HG02798 (cell line): ENCODE measurements around the gene ARHGAP24.

Experiments
- ATAC-seq: cut with Tn5 transposase; IDR thresholded peaks from one replicate; pipeline ENCODE4 v1.9.1; 2021; ENCODE audit warnings: mild to moderate bottlenecking; ENCODE audit not compliant: unreplicated experiment, poor library complexity

ARHGAP24 gene

GRCh38 chr4:85761803-85762528, 287.0 kb downstream of the ARHGAP24 start:
- no peak for ATAC-seq

- no peak for ATAC-seq
Measured at GRCh38 chr4:85762529-85762871, 287.6 kb downstream of the ARHGAP24 start.

- no peak for ATAC-seq
Measured at GRCh38 chr4:85763202-85763601, 288.3 kb downstream of the ARHGAP24 start.

- no peak for ATAC-seq
Measured at GRCh38 chr4:85767649-85768048, 292.7 kb downstream of the ARHGAP24 start.

GRCh38 chr4:85769009-85769408, 294.1 kb downstream of the ARHGAP24 start:
- ATAC-seq, result no peak

- ATAC-seq, result no peak
Measured at GRCh38 chr4:85772470-85772869, 297.5 kb downstream of the ARHGAP24 start.

- ATAC-seq, result no peak
Measured at GRCh38 chr4:85773372-85773771, 298.4 kb downstream of the ARHGAP24 start.

- ATAC-seq, result no peak
Measured at GRCh38 chr4:85774000-85774399, 299.1 kb downstream of the ARHGAP24 start.

GRCh38 chr4:85774489-85774888, 299.5 kb downstream of the ARHGAP24 start:
- no peak for ATAC-seq

GRCh38 chr4:85776096-85776495, 301.1 kb downstream of the ARHGAP24 start:
- no peak for ATAC-seq

- ATAC-seq, result no peak
Measured at GRCh38 chr4:85776579-85776978, 301.6 kb downstream of the ARHGAP24 start.

GRCh38 chr4:85777908-85778631, 303.1 kb downstream of the ARHGAP24 start:
- ATAC-seq, result peak; percentile 83

GRCh38 chr4:85778632-85779131, 303.7 kb downstream of the ARHGAP24 start:
- peak; percentile 83 for ATAC-seq

GRCh38 chr4:85779165-85779564, 304.2 kb downstream of the ARHGAP24 start:
- ATAC-seq, result peak; percentile 25

GRCh38 chr4:85780664-85781063, 305.7 kb downstream of the ARHGAP24 start:
- peak; percentile 22 for ATAC-seq

- ATAC-seq, result no peak
Measured at GRCh38 chr4:85783483-85783882, 308.5 kb downstream of the ARHGAP24 start.

GRCh38 chr4:85783900-85784299, 308.9 kb downstream of the ARHGAP24 start:
- no peak for ATAC-seq

- ATAC-seq, result no peak
Measured at GRCh38 chr4:85784348-85784747, 309.4 kb downstream of the ARHGAP24 start.

- ATAC-seq, result peak; percentile 35
Measured at GRCh38 chr4:85784947-85785346, 310.0 kb downstream of the ARHGAP24 start.

- no peak for ATAC-seq
Measured at GRCh38 chr4:85787133-85787532, 312.2 kb downstream of the ARHGAP24 start.

GRCh38 chr4:85788604-85789003, 313.7 kb downstream of the ARHGAP24 start:
- ATAC-seq, result no peak

- ATAC-seq, result no peak
Measured at GRCh38 chr4:85789241-85789640, 314.3 kb downstream of the ARHGAP24 start.
